Epithelial cell of proximal tubule (primary cell): Measurements from ENCODE around the gene KAT6B. TPM values are rescaled to one million over a fixed set of nuclear protein-coding genes. Genes with fewer than 3 reads are reported as not detected.

Source experiments
- DNase-seq: peaks from one replicate; pipeline ENCODE4 v3.0.0-alpha.2; 2011; ENCODE audit warnings: low read depth
- H3K4me3 ChIP-seq: 2 replicates; pipeline ENCODE4 v1.5.1; 2011; ENCODE audit warnings: low read depth, mild to moderate bottlenecking, low read length
- CTCF ChIP-seq: conservative IDR thresholded peaks from 2 replicates; pipeline ENCODE4 v1.5.1; 2012; ENCODE audit warnings: low read depth, mild to moderate bottlenecking, low read length
- total RNA-seq: library from RNA; depleted of rRNA; stranded (reverse); fragments of >200 nt; gene quantifications from 2 replicates; pipeline ENCODE4 v1.2.3, GENCODE V29; 2015

The KAT6B gene
- total RNA-seq, 1 donor from 2014 or later, result 10.1 TPM

GRCh38 chr10:74827694-74828093 is 1.3 kb downstream of the KAT6B start:
- no peak for TF ChIP-seq CTCF
- peak overlapping the region; percentile 77 for H3K4me3 ChIP-seq
- DNase-seq, result no peak

GRCh38 chr10:74828946-74829345 is 2.5 kb downstream of the KAT6B start:
- no peak for DNase-seq
- TF ChIP-seq CTCF, result no peak
- H3K4me3 ChIP-seq, result no peak overlapping the region

- no peak for TF ChIP-seq CTCF
Measured at GRCh38 chr10:74831518-74832120, 5.2 kb downstream of the KAT6B start.

GRCh38 chr10:74835963-74836362 is 9.6 kb downstream of the KAT6B start:
- H3K4me3 ChIP-seq, result no peak overlapping the region
- DNase-seq, result no peak
- no peak for TF ChIP-seq CTCF

More at GRCh38 chr10:74831518-74832120, 5.2 kb downstream of the KAT6B start:
- DNase-seq, result no peak
- H3K4me3 ChIP-seq, result no peak overlapping the region

GRCh38 chr10:74836877-74837276 is 10.5 kb downstream of the KAT6B start:
- DNase-seq, result no peak
- TF ChIP-seq CTCF, result no peak
- no peak overlapping the region for H3K4me3 ChIP-seq

- H3K4me3 ChIP-seq, result no peak overlapping the region
- no peak for TF ChIP-seq CTCF
Measured at GRCh38 chr10:74837743-74838142, 11.3 kb downstream of the KAT6B start.

GRCh38 chr10:74839708-74840107 is 13.3 kb downstream of the KAT6B start:
- H3K4me3 ChIP-seq, result no peak overlapping the region
- no peak for DNase-seq
- TF ChIP-seq CTCF, result no peak

More at GRCh38 chr10:74837743-74838142, 11.3 kb downstream of the KAT6B start:
- DNase-seq, result no peak
